GM15510 (cell line): ENCODE results near the gene CXCR4.

Experiments used
- POLR2A ChIP-seq: IDR thresholded peaks from 3 replicates; pipeline ENCODE4 v1.6.1; 2011; ENCODE audit warnings: borderline replicate concordance; ENCODE audit not compliant: insufficient read length; ENCODE audit errors: extremely low read depth

The CXCR4 gene

DNA sequence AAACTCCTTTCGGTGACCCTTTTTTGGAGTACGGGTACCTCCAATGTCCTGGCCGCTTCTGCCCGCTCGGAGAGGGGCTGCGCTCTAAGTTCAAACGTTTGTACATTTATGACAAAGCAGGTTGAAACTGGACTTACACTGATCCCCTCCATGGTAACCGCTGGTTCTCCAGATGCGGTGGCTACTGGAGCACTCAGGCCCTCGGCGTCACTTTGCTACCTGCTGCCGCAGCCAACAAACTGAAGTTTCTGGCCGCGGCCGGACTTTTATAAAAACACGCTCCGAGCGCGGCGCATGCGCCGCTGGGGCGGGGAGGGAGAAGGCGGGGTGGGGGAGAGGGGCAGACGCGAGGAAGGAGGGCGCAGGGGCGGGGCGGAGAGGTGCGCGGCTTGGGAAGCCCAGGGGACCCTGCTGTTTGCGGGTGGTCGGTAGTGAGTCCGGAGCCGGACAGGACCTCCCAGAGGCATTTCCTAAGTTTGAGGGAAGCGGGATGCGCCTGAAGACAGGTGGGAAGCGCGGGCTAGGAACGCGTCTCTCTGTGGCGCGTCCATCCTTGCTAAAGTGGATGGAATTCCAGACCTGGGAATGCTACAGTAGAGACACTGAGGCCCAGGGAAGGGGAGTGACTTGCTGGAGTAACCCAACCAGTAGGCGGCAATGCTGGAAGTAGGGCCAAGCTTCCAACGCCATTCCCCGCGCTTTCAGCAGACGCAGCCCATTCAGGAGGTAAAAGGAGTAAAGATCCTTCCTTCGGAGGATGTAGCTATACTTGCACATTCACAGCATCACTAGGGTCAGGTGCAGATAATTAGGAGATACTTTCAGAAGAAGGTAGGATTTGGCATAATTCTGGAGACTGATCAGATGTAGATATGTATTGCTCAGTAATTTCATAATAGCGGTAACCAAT, at the start of gene CXCR4:
CXCR4 (minus strand) TSS at position 241 of the 910 bp plus-strand sequence; CDS start at position 152, 89 bp downstream.
- peak; percentile 87 for TF ChIP-seq POLR2A

DNA sequence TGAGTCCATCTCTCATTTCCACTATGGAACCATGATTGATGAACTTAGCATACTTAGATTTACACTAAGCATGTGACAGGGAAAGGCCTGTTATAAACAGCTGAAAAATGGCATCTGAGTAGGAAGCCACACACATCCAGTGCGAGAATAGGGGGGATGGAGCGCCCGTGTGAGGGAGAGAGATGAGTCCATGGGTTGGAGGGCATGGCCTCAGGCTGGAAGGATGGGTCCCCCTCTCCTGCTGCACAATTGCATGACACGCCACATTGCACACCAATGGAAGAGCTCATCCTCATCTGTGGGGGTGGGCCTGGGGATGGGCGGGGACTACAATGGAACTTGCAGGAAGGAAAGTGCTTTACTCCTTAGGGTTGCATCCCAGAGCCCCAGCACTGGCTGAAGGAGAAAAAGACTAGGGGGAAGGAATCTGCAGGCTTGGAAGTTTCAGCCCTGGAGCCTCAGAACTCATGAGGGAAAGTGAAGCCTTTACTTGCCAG, 46.4 kb upstream of the CXCR4 start:
- TF ChIP-seq POLR2A = no peak

DNA sequence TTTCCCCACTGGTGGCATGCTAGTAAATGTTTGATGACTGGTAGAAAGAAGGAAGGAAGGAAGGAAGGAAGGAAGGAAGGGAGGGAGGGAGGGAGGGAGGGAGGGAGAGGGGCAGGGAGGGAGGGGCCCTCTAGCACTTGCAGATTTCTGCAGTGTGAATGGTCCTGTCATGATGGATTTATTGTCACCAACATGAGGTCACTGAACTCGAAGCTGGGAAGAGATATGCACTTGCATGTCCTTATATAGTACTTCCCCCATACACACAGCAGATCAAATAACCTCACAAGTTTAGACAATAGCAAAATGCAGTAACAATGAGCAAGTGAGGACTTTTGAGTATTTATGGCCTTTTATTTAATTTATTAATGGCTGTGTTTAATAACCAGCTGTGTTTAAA, 44.5 kb upstream of the CXCR4 start:
- TF ChIP-seq POLR2A = no peak

- no peak for TF ChIP-seq POLR2A
Measured at GRCh38 chr2:136156411-136156810, 38.5 kb upstream of the CXCR4 start.

- no peak for TF ChIP-seq POLR2A
Measured at GRCh38 chr2:136154384-136154783, 36.4 kb upstream of the CXCR4 start.

DNA sequence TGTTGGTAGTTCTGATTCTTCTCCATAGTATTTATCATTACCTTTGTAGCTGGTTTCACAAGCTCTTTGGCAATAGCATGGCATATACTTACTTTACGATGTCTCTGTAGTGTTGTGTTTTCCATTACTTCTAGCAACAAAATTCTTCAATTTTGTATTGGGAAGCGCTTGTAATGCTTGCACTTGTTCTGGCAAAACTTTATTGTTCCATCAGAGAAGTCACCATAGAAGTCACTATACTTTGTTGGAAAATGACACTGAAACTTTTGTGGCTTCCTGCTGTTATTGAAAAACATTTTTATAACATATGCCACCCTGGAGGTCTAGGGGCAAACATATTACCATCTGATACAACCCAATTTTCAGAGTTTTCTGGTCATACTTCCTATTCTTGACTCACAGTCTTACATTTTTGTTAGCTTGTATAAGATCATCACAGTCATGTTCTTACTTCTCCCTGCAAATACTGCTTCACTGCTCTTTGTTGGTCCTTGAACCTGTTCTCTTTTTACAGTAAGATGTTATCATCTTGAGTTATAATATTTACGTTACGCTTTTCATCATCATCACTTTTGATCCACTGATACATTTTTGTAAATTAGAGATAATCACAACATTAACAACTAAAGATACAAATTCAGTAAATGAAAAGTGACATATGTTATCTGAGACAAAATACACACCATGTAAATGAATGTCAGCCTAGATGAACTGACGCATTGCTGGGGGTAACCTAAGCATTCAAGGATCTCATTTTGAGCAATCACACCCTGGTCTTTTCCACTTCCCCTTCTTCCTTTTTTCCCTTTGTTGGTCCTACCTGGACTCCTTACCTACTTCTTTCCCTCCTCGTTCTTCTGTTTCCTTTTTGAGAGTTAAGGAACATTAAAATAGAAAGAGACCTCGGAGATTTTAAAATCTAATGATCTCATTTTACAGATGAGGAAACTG, 33.3 kb upstream of the CXCR4 start:
- TF ChIP-seq POLR2A = no peak

DNA sequence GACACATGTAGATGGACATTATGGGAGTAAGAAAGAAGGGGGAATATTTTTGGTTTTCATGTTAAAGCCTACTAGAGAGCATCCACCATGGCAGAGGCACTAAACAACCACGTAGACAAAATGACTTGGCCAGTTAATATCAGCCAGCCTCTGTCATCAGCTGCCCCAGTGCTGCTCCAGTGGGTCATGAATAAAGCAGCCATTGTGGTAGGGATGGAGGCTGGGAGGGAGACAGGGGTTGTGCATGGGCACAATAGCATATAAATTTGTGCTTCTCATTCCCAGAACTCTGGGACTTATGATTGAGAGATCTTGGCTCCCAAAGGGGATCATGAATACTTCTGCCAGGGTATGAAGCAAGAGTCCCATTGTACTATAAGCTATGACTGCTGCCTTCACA, 31.1 kb upstream of the CXCR4 start:
- TF ChIP-seq POLR2A = no peak

GRCh38 chr2:136146564-136146963, 28.6 kb upstream of the CXCR4 start:
- TF ChIP-seq POLR2A = no peak

DNA sequence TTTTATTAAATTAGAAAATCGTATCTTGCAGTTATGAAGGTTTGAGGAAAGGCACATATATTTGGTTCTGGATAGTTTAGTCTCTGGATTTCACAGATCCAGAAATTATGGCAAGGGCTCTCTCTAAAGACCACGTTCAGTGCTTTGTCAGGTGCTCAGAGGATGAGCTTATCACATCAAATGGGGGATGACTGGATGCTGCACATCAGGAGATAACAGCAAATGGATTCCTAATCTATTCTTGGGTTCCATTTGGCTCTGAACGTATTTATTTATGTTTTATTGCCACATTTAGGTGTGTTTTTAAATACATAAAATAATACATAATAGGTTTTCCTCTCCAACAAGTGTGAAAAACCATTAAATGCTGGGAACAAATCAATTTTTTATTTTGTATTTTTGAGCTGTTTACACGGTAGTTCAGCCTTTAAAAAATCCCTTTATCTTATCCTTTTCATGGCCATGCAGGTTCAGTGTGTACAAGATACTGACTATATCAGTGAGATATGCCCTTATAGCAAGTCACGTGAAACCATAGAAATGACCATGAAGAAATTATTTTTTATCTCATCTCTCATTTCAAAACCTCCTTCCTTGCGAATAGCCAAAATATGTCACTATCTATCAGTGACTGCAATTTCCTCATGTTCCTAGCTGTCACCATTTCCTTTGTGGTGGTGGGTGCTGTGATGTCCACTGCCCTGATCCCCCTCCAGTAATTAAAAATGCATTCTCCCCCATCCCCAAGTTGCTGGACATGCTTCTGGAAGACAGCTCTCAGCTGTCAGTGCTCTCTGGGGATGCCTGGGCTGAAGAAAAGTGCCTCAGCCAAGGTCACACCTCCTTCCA, 25.9 kb upstream of the CXCR4 start:
- TF ChIP-seq POLR2A = no peak

GRCh38 chr2:136141510-136142149, 23.7 kb upstream of the CXCR4 start:
- TF ChIP-seq POLR2A = no peak

GRCh38 chr2:136139631-136140030, 21.7 kb upstream of the CXCR4 start:
- TF ChIP-seq POLR2A = no peak

- TF ChIP-seq POLR2A = no peak
Measured at GRCh38 chr2:136137982-136138381, 20.0 kb upstream of the CXCR4 start.

GRCh38 chr2:136136931-136137330, 19.0 kb upstream of the CXCR4 start:
- TF ChIP-seq POLR2A = no peak

GRCh38 chr2:136135921-136136906, 18.3 kb upstream of the CXCR4 start:
- TF ChIP-seq POLR2A = no peak
